WTC11 (cell line): ENCODE results near the gene TMED4. TPM values are rescaled to one million over a fixed set of nuclear protein-coding genes. Genes with fewer than 3 reads are reported as not detected.

Experiments
- ATAC-seq: fragments of 200-7000 bp; cut with Tn5 transposase; 2 replicates; pipeline ENCODE4 v1.10.0; 2021; ENCODE audit warnings: mild to moderate bottlenecking, moderate library complexity
- CTCF ChIA-PET: fragments of 300-600 bp; sonication (Branson Sonifier 250); formaldehyde crosslinking; loops from one replicate; lab custom pipeline; 2021; ENCODE audit warnings: antibody characterized with exemption; lab: Charles Lee
- POLR2A ChIA-PET: fragments of 350-600 bp; sonication (Branson Sonifier 250); formaldehyde crosslinking; loops from one replicate; lab custom pipeline; 2021; ENCODE audit warnings: antibody characterized with exemption; lab: Charles Lee
- DNase-seq: peaks from one replicate; pipeline ENCODE4 v3.0.0; 2021; ENCODE audit warnings: low spot score
- H3K27ac Mint-ChIP-seq: 2 replicates; pipeline ENCODE4 v1.8.0; 2021; ENCODE audit warnings: mixed read lengths
- H3K27me3 Mint-ChIP-seq: 2 replicates; pipeline ENCODE4 v1.8.0; 2021; ENCODE audit warnings: low read depth, mild to moderate bottlenecking, moderate library complexity, mixed read lengths
- H3K36me3 Mint-ChIP-seq: 2 replicates; pipeline ENCODE4 v1.8.0; 2021; ENCODE audit warnings: mixed read lengths
- H3K4me1 Mint-ChIP-seq: 2 replicates; pipeline ENCODE4 v1.8.0; 2022; ENCODE audit warnings: mixed read lengths
- H3K4me3 Mint-ChIP-seq: 2 replicates; pipeline ENCODE4 v1.8.0; 2021; ENCODE audit warnings: mild to moderate bottlenecking, moderate library complexity, mixed read lengths
- H3K9me3 Mint-ChIP-seq: 2 replicates; pipeline ENCODE4 v1.8.0; 2021; ENCODE audit warnings: mixed read lengths
- ARID4B ChIP-seq: sonication (generic); formaldehyde crosslinking; IDR thresholded peaks from 2 replicates; pipeline ENCODE4 v1.8.0; 2023; ENCODE audit warnings: missing genetic modification reagents, mild to moderate bottlenecking, borderline replicate concordance
- CDX4 ChIP-seq: fragments of 250-450 bp; sonication (Bioruptor Pico); IDR thresholded peaks from 2 replicates; pipeline ENCODE4 v1.9.0; 2021; ENCODE audit warnings: moderate library complexity, mild to moderate bottlenecking, inconsistent platforms, borderline replicate concordance
- CREM ChIP-seq: sonication (generic); formaldehyde crosslinking; IDR thresholded peaks from 2 replicates; pipeline ENCODE4 v1.8.1; 2022; ENCODE audit warnings: mild to moderate bottlenecking, missing genetic modification reagents, moderate library complexity
- ERG ChIP-seq: fragments of 250-450 bp; sonication (Bioruptor Pico); IDR thresholded peaks from 2 replicates; pipeline ENCODE4 v1.8.0; 2021; ENCODE audit warnings: mild to moderate bottlenecking
- ETV6 ChIP-seq: sonication (generic); formaldehyde crosslinking; IDR thresholded peaks from 2 replicates; pipeline ENCODE4 v1.8.1; 2022; ENCODE audit warnings: mild to moderate bottlenecking, missing genetic modification reagents
- HMGA2 ChIP-seq: fragments of 250-450 bp; sonication (Bioruptor Pico); IDR thresholded peaks from 2 replicates; pipeline ENCODE4 v1.4.0; 2021; ENCODE audit warnings: mild to moderate bottlenecking, moderate library complexity
- JAZF1 ChIP-seq: fragments of 250-450 bp; sonication (Bioruptor Pico); IDR thresholded peaks from 2 replicates; pipeline ENCODE4 v1.9.0; 2021; ENCODE audit warnings: moderate library complexity, mild to moderate bottlenecking, inconsistent platforms
- PRDM15 ChIP-seq: sonication (generic); formaldehyde crosslinking; IDR thresholded peaks from 2 replicates; pipeline ENCODE4 v1.8.0; 2022; ENCODE audit warnings: missing genetic modification reagents
- SMAD3 ChIP-seq: sonication (generic); formaldehyde crosslinking; IDR thresholded peaks from 2 replicates; pipeline ENCODE4 v1.8.0; 2022; ENCODE audit warnings: missing genetic modification reagents, mild to moderate bottlenecking, borderline replicate concordance
- SOX15 ChIP-seq: fragments of 250-450 bp; sonication (Bioruptor Pico); IDR thresholded peaks from 2 replicates; pipeline ENCODE4 v1.9.0; 2021; ENCODE audit warnings: mild to moderate bottlenecking
- TP53 ChIP-seq: sonication (generic); formaldehyde crosslinking; IDR thresholded peaks from 2 replicates; pipeline ENCODE4 v1.8.1; 2023; ENCODE audit warnings: mild to moderate bottlenecking, missing genetic modification reagents
- USF1 ChIP-seq: sonication (generic); formaldehyde crosslinking; IDR thresholded peaks from 2 replicates; pipeline ENCODE4 v1.8.0; 2022; ENCODE audit warnings: mild to moderate bottlenecking, missing genetic modification reagents
- ZBTB43 ChIP-seq: sonication (generic); formaldehyde crosslinking; IDR thresholded peaks from 2 replicates; pipeline ENCODE4 v1.8.1; 2023; ENCODE audit warnings: mild to moderate bottlenecking, missing genetic modification reagents
- ZNF138 ChIP-seq: sonication (generic); formaldehyde crosslinking; conservative IDR thresholded peaks from 2 replicates; pipeline ENCODE4 v1.8.1; 2022; ENCODE audit warnings: mild to moderate bottlenecking, moderate library complexity, missing genetic modification reagents
- ZNF396 ChIP-seq: fragments of 250-450 bp; sonication (Bioruptor Pico); IDR thresholded peaks from 2 replicates; pipeline ENCODE4 v1.8.0; 2021; ENCODE audit warnings: mild to moderate bottlenecking, moderate library complexity, borderline replicate concordance
- total RNA-seq: library from RNA; stranded (reverse); gene quantifications from 3 replicates; pipeline ENCODE4 v1.2.3, GENCODE V29; 2021

The TMED4 gene
- total RNA-seq, 1 experiment from 2014 or later: 58.6 TPM

- CTCF ChIA-PET: interaction anchor here (1.7 to 1.8 kb wide), 2 partner anchors 16 to 47 kb away, joined by 7 to 14 read pairs; no protein-coding TSS in a partner anchor
- peak overlapping the region; percentile 60; the same call in 1 of the 2 replicates for H3K27ac Mint-ChIP-seq
- H3K4me3 Mint-ChIP-seq: peak overlapping the region; percentile 92
- peaks cover 13% of the 10 kb centered on the region for H3K4me1 Mint-ChIP-seq
- H3K36me3 Mint-ChIP-seq: peaks cover 26% of the 10 kb centered on the region
- ATAC-seq: peak; percentile 1
- H3K9me3 Mint-ChIP-seq: no peaks in the 10 kb centered on the region
- no peak for DNase-seq
- no peak for TF ChIP-seq ERG (CRISPR knock-in tag)
- no peak for TF ChIP-seq JAZF1 (CRISPR knock-in tag)
- no peak for TF ChIP-seq CREM (CRISPR knock-in tag)
- TF ChIP-seq HMGA2 (CRISPR knock-in tag): no peak
- TF ChIP-seq TP53 (CRISPR knock-in tag): no peak
- peak; percentile 44; the same call in 1 of the 2 replicates for TF ChIP-seq USF1 (CRISPR knock-in tag)
- no peak for TF ChIP-seq ZNF138
- TF ChIP-seq PRDM15 (CRISPR knock-in tag): no peak
- TF ChIP-seq, all 79 proteins: peak for 1
- POLR2A ChIA-PET: interaction anchor here (1.8 kb wide), 1 partner anchor 7 kb away, joined by 7 read pairs; the partner anchor contains the start of gene DDX56
- no peaks in the 10 kb centered on the region for H3K27me3 Mint-ChIP-seq
Observed at GRCh38 chr7:44580945-44581878, 819 bp downstream of the TMED4 start.

GRCh38 chr7:44576228-44576627 lies 5.8 kb downstream of the TMED4 start:
- peaks cover 31% of the 10 kb centered on the region for H3K4me1 Mint-ChIP-seq
- POLR2A ChIA-PET: no interaction called here
- no peaks in the 10 kb centered on the region for H3K27me3 Mint-ChIP-seq
- no peak for DNase-seq
- peaks cover 56% of the 10 kb centered on the region for H3K36me3 Mint-ChIP-seq
- H3K4me3 Mint-ChIP-seq: no peak overlapping the region
- H3K9me3 Mint-ChIP-seq: no peaks in the 10 kb centered on the region
- H3K27ac Mint-ChIP-seq: peak overlapping the region; percentile 43; the same call in 1 of the 2 replicates
- CTCF ChIA-PET: interaction anchor here (1.2 kb wide), 1 partner anchor 11 kb away, joined by 5 read pairs; no protein-coding TSS in a partner anchor
- no peak for ATAC-seq
- TF ChIP-seq SOX15 (no peak), ZNF396 (CRISPR knock-in tag) (no peak)

- H3K4me1 Mint-ChIP-seq: peaks cover 26% of the 10 kb centered on the region
- H3K27ac Mint-ChIP-seq: peak overlapping the region; percentile 84
- no peaks in the 10 kb centered on the region for H3K9me3 Mint-ChIP-seq
- no peak for ATAC-seq
- ChIA-PET CTCF (interaction anchor here (0.6 to 2.0 kb wide), 2 partner anchors 10 to 425 kb away, joined by 3 to 22 read pairs; no protein-coding TSS in a partner anchor), POLR2A (no interaction called here)
- peaks cover 62% of the 10 kb centered on the region for H3K36me3 Mint-ChIP-seq
- no peaks in the 10 kb centered on the region for H3K27me3 Mint-ChIP-seq
- H3K4me3 Mint-ChIP-seq: peak overlapping the region; percentile 89
- no peak for DNase-seq
- no peak for TF ChIP-seq CDX4 (CRISPR knock-in tag)
- TF ChIP-seq SMAD3 (CRISPR knock-in tag): no peak
- no peak for TF ChIP-seq ETV6 (CRISPR knock-in tag)
- TF ChIP-seq ARID4B (CRISPR knock-in tag): no peak
- TF ChIP-seq ZBTB43 (CRISPR knock-in tag): no peak
Observed at GRCh38 chr7:44575054-44575453, 7.0 kb downstream of the TMED4 start.
